Tibial nerve (tissue), 4 donors: Measurements from ENCODE around the gene EPGN. TPM values are rescaled to one million over a fixed set of nuclear protein-coding genes. Genes with fewer than 3 reads are reported as not detected.

Experiments
- DNase-seq, 2 donors: peaks; one replicate each; pipeline ENCODE4 v3.0.0-alpha.2; 2019; ENCODE audit warnings: low spot score in 2 of 2
- H3K27ac ChIP-seq, 4 donors: fragments of 200-600 bp; sonication (generic) in 3 of 4; one replicate each; pipeline ENCODE4 v1.5.1; 2017 to 2019; ENCODE audit warnings: mild to moderate bottlenecking in 1 of 4
- H3K27me3 ChIP-seq, 2 donors: fragments of 200-600 bp; sonication (generic) in 1 of 2; one replicate each; pipeline versions ENCODE4 v1.5.1 to v1.6.0; 2017 to 2019
- H3K36me3 ChIP-seq, 3 donors: fragments of 200-600 bp; sonication (generic); one replicate each; pipeline ENCODE4 v1.5.1; 2018 to 2019
- H3K4me1 ChIP-seq, 4 donors: fragments of 200-600 bp; sonication (generic) in 3 of 4; one replicate each; pipeline ENCODE4 v1.5.1; 2017 to 2019
- H3K4me3 ChIP-seq, 4 donors: fragments of 200-600 bp; sonication (generic) in 3 of 4; one replicate each; pipeline ENCODE4 v1.5.1; 2017 to 2019; ENCODE audit warnings: mild to moderate bottlenecking in 1 of 4, moderate library complexity in 1 of 4
- H3K9me3 ChIP-seq, 4 donors: fragments of 200-600 bp; sonication (generic) in 3 of 4; one replicate each; pipeline ENCODE4 v1.5.1; 2017 to 2019
- CTCF ChIP-seq, 5 experiments: fragments of 200-600 bp in 3 of 5; fragments of 450-650 bp in 2 of 5; sonication (generic) in 3 of 5; IDR thresholded peaks; one replicate each; pipeline ENCODE4 v1.5.1; 2016 to 2019; ENCODE audit warnings: antibody characterized with exemption in 5 of 5, mild to moderate bottlenecking in 3 of 5, moderate library complexity in 2 of 5
- EP300 ChIP-seq, 2 donors: sonication (generic); formaldehyde crosslinking; IDR thresholded peaks; one replicate each; pipeline ENCODE4 v1.6.1; 2017; ENCODE audit warnings: antibody characterized with exemption in 2 of 2, mild to moderate bottlenecking in 1 of 2
- POLR2A ChIP-seq, 2 donors: fragments of 450-650 bp; IDR thresholded peaks; one replicate each; pipeline ENCODE4 v1.6.1; 2017; ENCODE audit warnings: antibody characterized with exemption in 2 of 2, mild to moderate bottlenecking in 2 of 2, moderate library complexity in 2 of 2
- WGBS, 2 donors: methylation state at CpG; one replicate each; pipeline ENCODE4 v1.1.5; 2018; 5-methylcytosine and 5-hydroxymethylcytosine counted together
- total RNA-seq, 4 donors: library from RNA; depleted of rRNA; stranded (reverse); fragments of >200 nt; gene quantifications; one replicate each; pipeline ENCODE4 v1.1.0, GENCODE V29; 2016

Gene EPGN
- total RNA-seq, 4 donors from 2014 or later = 0.78 TPM; not detected in 3

DNA sequence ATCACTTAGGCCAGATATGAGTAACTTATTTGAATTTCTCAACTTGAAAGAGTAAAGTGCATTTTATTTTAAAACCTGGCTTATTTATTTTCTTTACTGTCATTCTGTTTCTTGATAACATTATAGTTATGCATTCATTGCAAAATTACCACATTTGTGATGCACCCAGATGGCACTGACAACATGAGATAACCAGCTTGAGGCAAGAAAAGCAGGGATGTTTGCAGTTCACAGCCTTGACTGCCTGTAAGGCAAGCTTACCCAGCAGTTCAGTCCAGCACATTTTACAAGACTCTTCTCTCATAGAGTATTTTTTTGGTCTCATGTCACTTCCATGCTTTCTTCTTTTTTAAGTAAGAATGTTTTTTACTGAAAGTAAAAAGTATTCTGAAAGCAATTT, 25.3 kb upstream of the EPGN start:
- Histone ChIP-seq H3K4me3 (no peak overlapping the region), H3K27ac (no peak overlapping the region), H3K27me3 (no peaks in the 10 kb centered on the region), H3K9me3 (no peaks in the 10 kb centered on the region), H3K36me3 (peaks cover 0 to 19% (median 0%) of the 10 kb centered on the region in 3 donors), H3K4me1 (no peaks in the 10 kb centered on the region)
- DNase-seq = no peak
- TF ChIP-seq EP300 (IDR thresholded peaks at IDR 0.05) (no peak), POLR2A (IDR thresholded peaks at IDR 0.05) (no peak), CTCF (IDR thresholded peaks at IDR 0.05) (no peak)

DNA sequence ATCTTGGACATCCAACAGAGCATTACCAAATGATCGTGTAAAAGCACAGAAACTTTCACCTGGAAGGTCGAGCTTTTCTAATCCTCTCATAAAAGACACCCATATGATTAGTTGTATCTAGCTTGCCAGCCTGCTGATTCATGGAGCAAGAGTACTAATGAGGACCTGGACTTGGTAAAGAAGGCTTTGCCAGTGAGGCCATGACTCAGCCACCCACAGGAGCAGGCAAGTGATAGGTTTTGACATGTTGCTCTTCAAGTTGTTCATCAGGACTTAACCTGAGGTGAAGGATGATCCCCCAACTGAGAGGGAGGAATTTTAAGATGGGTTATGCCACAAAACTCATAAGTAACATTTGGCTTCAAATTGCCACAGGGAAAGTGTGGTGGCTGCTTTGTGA, 24.7 kb upstream of the EPGN start:
- Histone ChIP-seq H3K36me3 (peaks cover 0 to 19% (median 0%) of the 10 kb centered on the region in 3 donors), H3K9me3 (no peaks in the 10 kb centered on the region), H3K27ac (no peak overlapping the region), H3K4me1 (no peaks in the 10 kb centered on the region), H3K27me3 (no peaks in the 10 kb centered on the region), H3K4me3 (no peak overlapping the region)
- DNase-seq = no peak
- no peak for TF ChIP-seq CTCF (IDR thresholded peaks at IDR 0.05)
- no peak for TF ChIP-seq EP300 (IDR thresholded peaks at IDR 0.05)
- no peak for TF ChIP-seq POLR2A (IDR thresholded peaks at IDR 0.05)
- 85 to 89% methylated on average over 2 of the region's 2 CpGs for WGBS, 2 donors

- no peaks in the 10 kb centered on the region for H3K4me1 ChIP-seq
- no peak overlapping the region for H3K27ac ChIP-seq
- DNase-seq = no peak
- no peak overlapping the region for H3K4me3 ChIP-seq
- WGBS, 2 donors = 77 to 81% methylated on average over 3 of the region's 3 CpGs
- no peaks in the 10 kb centered on the region for H3K27me3 ChIP-seq
- H3K36me3 ChIP-seq = peaks cover 0 to 19% (median 0%) of the 10 kb centered on the region in 3 donors
- no peak for TF ChIP-seq EP300 (IDR thresholded peaks at IDR 0.05)
- TF ChIP-seq POLR2A (IDR thresholded peaks at IDR 0.05) = no peak
- TF ChIP-seq CTCF (IDR thresholded peaks at IDR 0.05) = no peak
- no peaks in the 10 kb centered on the region for H3K9me3 ChIP-seq
Observed at GRCh38 chr4:74284053-74284452, 24.2 kb upstream of the EPGN start.

GRCh38 chr4:74287164-74287563, 21.1 kb upstream of the EPGN start:
- Histone ChIP-seq H3K9me3 (no peaks in the 10 kb centered on the region), H3K27ac (no peak overlapping the region), H3K36me3 (peaks cover 0 to 23% (median 0%) of the 10 kb centered on the region in 3 donors), H3K4me3 (no peak overlapping the region), H3K4me1 (no peaks in the 10 kb centered on the region), H3K27me3 (no peaks in the 10 kb centered on the region)
- TF ChIP-seq CTCF (IDR thresholded peaks at IDR 0.05) = no peak
- no peak for TF ChIP-seq POLR2A (IDR thresholded peaks at IDR 0.05)
- TF ChIP-seq EP300 (IDR thresholded peaks at IDR 0.05) = no peak
- no peak for DNase-seq
- WGBS, 2 donors = 86 to 97% methylated on average over 1 of the region's 1 CpG

- H3K27me3 ChIP-seq = no peaks in the 10 kb centered on the region
- H3K36me3 ChIP-seq = peaks cover 0 to 29% (median 0%) of the 10 kb centered on the region in 3 donors
- H3K4me3 ChIP-seq = no peak overlapping the region
- H3K27ac ChIP-seq = no peak overlapping the region
- no peaks in the 10 kb centered on the region for H3K4me1 ChIP-seq
- H3K9me3 ChIP-seq = peaks cover 0 to 4% (median 0%) of the 10 kb centered on the region in 4 donors
- no peak for DNase-seq
- TF ChIP-seq CTCF (IDR thresholded peaks at IDR 0.05) (no peak), POLR2A (IDR thresholded peaks at IDR 0.05) (no peak), EP300 (IDR thresholded peaks at IDR 0.05) (no peak)
Observed at GRCh38 chr4:74287791-74288190, 20.5 kb upstream of the EPGN start.
